ENCODE data around the gene PLEK. TPM values are rescaled to one million over a fixed set of nuclear protein-coding genes. Genes with fewer than 3 reads are reported as not detected.

Gene PLEK
- total RNA-seq, 4 donors from 2014 or later: 0.34 to 8.2 (median 3.4) TPM

DNA sequence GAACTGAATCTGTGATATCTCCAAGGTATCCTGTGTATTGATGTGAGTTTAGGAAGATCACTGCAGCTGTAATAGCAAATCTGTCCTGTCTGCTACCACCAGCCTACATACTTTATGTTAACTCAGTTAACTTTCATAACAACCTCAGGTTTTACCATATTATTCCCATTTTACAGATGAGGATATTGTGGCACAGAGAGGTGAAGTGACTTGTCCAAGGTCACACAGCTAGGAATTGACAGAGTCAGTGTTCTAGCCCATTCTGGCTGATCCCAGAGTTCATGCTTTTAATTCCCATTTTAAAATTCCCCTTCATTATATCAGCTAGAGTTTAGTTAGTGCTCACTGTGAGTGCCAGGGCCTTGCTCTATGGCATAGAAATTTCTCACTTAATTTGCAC, 49.4 kb downstream of the PLEK start:
- intact Hi-C loops (cut with DNase I): no loop called here
- H3K9me3 ChIP-seq: no peaks in the 10 kb centered on the region
- peaks cover 5 to 33% (median 10%) of the 10 kb centered on the region in 3 donors for H3K4me1 ChIP-seq
- no peak for DNase-seq
- no peak overlapping the region for H3K27ac ChIP-seq
- H3K27me3 ChIP-seq: no peaks in the 10 kb centered on the region
- H3K4me3 ChIP-seq: no peak overlapping the region
- TF ChIP-seq, protein P1, sequence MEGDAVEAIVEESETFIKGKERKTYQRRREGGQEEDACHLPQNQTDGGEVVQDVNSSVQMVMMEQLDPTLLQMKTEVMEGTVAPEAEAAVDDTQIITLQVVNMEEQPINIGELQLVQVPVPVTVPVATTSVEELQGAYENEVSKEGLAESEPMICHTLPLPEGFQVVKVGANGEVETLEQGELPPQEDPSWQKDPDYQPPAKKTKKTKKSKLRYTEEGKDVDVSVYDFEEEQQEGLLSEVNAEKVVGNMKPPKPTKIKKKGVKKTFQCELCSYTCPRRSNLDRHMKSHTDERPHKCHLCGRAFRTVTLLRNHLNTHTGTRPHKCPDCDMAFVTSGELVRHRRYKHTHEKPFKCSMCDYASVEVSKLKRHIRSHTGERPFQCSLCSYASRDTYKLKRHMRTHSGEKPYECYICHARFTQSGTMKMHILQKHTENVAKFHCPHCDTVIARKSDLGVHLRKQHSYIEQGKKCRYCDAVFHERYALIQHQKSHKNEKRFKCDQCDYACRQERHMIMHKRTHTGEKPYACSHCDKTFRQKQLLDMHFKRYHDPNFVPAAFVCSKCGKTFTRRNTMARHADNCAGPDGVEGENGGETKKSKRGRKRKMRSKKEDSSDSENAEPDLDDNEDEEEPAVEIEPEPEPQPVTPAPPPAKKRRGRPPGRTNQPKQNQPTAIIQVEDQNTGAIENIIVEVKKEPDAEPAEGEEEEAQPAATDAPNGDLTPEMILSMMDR (IDR thresholded peaks at IDR 0.05): no peak
- no peak for TF ChIP-seq POLR2A (IDR thresholded peaks at IDR 0.05)
- no peaks in the 10 kb centered on the region for H3K36me3 ChIP-seq

DNA sequence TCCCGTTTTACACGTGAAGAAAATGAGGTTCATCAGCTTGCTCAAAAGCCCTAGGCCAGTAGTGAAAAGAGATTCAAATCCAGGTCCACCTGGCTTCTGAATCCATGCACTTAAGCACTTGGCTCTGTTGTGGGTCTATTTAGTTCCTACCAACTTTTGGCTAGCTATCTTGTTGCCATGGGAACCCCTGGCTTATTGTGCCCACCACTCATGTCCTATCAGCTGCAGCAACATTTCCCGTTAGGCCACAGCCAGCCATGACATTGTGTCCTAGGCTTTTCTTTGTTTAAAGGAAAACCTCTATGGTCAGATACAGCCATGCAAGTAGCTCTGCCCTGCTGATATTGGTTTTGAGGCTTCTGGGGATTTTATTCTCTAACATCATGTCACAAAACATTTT, 49.8 kb downstream of the PLEK start:
- TF ChIP-seq, protein P1 (IDR thresholded peaks at IDR 0.05): no peak
- no peak for TF ChIP-seq POLR2A (IDR thresholded peaks at IDR 0.05)
- Histone ChIP-seq H3K9me3 (no peaks in the 10 kb centered on the region), H3K4me3 (no peak overlapping the region), H3K27ac (no peak overlapping the region), H3K36me3 (no peaks in the 10 kb centered on the region), H3K4me1 (peaks cover 5 to 33% (median 10%) of the 10 kb centered on the region in 3 donors), H3K27me3 (no peaks in the 10 kb centered on the region)
- 63 to 78% methylated on average over 3 of the region's 3 CpGs for WGBS, 2 donors
- DNase-seq: no peak
- intact Hi-C loops (cut with DNase I): no loop called here

DNA sequence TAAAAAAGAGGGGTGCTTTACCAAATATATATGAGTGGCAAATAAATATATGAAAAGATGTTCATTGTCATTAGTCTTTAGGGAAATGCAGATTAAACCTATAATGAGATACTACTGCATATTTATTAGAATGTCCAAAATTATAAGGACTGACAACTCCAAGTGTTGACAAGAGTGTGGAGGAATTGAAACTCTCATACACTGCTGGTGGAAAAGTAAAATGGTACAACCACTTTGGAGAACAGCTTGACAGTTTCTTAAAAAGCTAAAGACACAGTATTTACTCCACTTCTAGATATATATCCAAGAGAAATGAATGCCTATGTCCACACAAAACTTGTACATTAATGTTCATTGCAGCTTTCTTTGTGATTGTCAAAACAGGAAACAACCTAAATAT, 50.4 kb downstream of the PLEK start:
- H3K36me3 ChIP-seq: no peaks in the 10 kb centered on the region
- no peak overlapping the region for H3K4me3 ChIP-seq
- DNase-seq: no peak
- H3K4me1 ChIP-seq: peaks cover 5 to 33% (median 10%) of the 10 kb centered on the region in 3 donors
- no peaks in the 10 kb centered on the region for H3K9me3 ChIP-seq
- no peak overlapping the region for H3K27ac ChIP-seq
- intact Hi-C loops (cut with DNase I): no loop called here
- TF ChIP-seq, protein P1 (IDR thresholded peaks at IDR 0.05): no peak
- TF ChIP-seq POLR2A (IDR thresholded peaks at IDR 0.05): no peak
- H3K27me3 ChIP-seq: no peaks in the 10 kb centered on the region

DNA sequence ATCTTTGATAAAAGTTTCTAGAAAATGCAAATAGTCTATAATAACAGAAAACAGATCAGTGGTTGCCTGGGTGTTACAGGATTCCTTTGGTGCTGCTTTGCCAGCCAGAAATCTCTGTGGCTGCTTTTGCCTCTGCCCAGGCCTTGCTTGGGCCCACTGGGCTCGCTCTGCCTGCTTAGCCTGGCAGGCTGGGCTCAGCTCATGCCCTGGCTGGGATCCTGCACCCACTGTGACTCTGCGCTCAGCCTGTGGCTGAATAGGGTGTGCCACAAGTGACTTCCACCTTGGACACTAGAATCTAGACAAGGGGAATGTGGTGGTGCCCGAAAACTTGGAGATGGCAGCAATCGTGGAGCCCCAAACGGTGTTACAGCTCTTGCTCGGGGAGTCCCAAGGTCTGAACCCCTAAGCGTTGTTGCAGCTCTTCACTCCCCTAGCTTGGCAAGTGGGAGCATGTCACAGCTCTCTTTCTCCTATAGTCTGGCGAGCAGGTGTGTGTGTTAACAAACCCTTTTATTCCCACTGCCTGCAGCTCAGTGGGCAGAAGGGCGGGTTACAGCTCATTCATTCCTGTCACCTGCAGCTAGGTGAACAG, 51.1 kb downstream of the PLEK start:
- 38 to 74% methylated on average over 5 of the region's 9 CpGs for WGBS, 2 donors
- DNase-seq: no peak
- TF ChIP-seq, protein P1 (IDR thresholded peaks at IDR 0.05): no peak
- TF ChIP-seq POLR2A (IDR thresholded peaks at IDR 0.05): no peak
- Histone ChIP-seq H3K36me3 (no peaks in the 10 kb centered on the region), H3K27ac (peak overlapping the region in 3 of 4 donors; percentile 23 to 58 (median 27)), H3K27me3 (no peaks in the 10 kb centered on the region), H3K4me1 (peaks cover 5 to 33% (median 10%) of the 10 kb centered on the region in 3 donors), H3K4me3 (no peak overlapping the region), H3K9me3 (no peaks in the 10 kb centered on the region)
- intact Hi-C loops (cut with DNase I): no loop called here

DNA sequence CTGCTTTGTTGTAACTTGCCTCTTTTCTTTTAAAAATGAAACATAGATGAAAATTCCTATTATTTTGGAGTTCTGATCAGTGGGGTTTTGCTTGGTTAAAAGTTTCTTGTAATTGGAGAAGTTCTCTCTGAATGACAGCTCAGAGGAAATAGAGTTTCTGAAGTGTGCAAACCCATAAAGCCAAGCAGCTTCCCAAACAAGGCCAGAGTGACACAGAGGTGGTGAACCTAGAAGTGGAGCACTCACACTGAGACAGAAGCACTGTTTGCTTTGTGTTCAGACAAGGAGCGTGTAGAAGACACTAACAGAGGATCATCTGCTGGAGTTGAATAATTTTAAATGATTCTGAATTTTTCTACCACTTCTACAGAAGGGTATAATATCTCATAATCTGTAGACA, 52.8 kb downstream of the PLEK start:
- TF ChIP-seq, protein P1 (IDR thresholded peaks at IDR 0.05): no peak
- TF ChIP-seq POLR2A (IDR thresholded peaks at IDR 0.05): no peak
- intact Hi-C loops (cut with DNase I): no loop called here
- WGBS, 2 donors: 36 to 44% methylated on average over 1 of the region's 1 CpG
- no peak for DNase-seq
- H3K4me1 ChIP-seq: peaks cover 0 to 33% (median 10%) of the 10 kb centered on the region in 3 donors
- no peaks in the 10 kb centered on the region for H3K9me3 ChIP-seq
- H3K36me3 ChIP-seq: no peaks in the 10 kb centered on the region
- no peak overlapping the region for H3K4me3 ChIP-seq
- no peak overlapping the region for H3K27ac ChIP-seq
- no peaks in the 10 kb centered on the region for H3K27me3 ChIP-seq
